ENCODE measurements around the gene HEXA. TPM values are rescaled to one million over a fixed set of nuclear protein-coding genes. Genes with fewer than 3 reads are reported as not detected.

The HEXA gene
- total RNA-seq, 1 donor from 2014 or later: 91.3 TPM

- no peak overlapping the region for H3K27ac Mint-ChIP-seq
- H3K4me3 Mint-ChIP-seq: no peak overlapping the region
- no peak for DNase-seq (ENCODE audit: extremely low spot score, unreplicated experiment)
- no peak for TF ChIP-seq CTCF (conservative IDR thresholded peaks at IDR 0.05)
- peaks cover 17% of the 10 kb centered on the region for H3K4me1 Mint-ChIP-seq (ENCODE audit: unreplicated experiment)
- no peaks in the 10 kb centered on the region for H3K9me3 Mint-ChIP-seq
- H3K27me3 Mint-ChIP-seq: no peaks in the 10 kb centered on the region
- H3K36me3 Mint-ChIP-seq: peaks cover 9% of the 10 kb centered on the region
Observed at GRCh38 chr15:72369964-72370363, 5.8 kb downstream of the HEXA start.

- TF ChIP-seq CTCF (conservative IDR thresholded peaks at IDR 0.05): no peak
- DNase-seq (ENCODE audit: extremely low spot score, unreplicated experiment): no peak
- H3K4me1 Mint-ChIP-seq (ENCODE audit: unreplicated experiment): peaks cover 6% of the 10 kb centered on the region
- no peak overlapping the region for H3K27ac Mint-ChIP-seq
- H3K27me3 Mint-ChIP-seq: no peaks in the 10 kb centered on the region
- H3K9me3 Mint-ChIP-seq: no peaks in the 10 kb centered on the region
- no peak overlapping the region for H3K4me3 Mint-ChIP-seq
- H3K36me3 Mint-ChIP-seq: peaks cover 9% of the 10 kb centered on the region
Observed at GRCh38 chr15:72368899-72369298, 6.9 kb downstream of the HEXA start.

GRCh38 chr15:72368325-72368724 lies 7.5 kb downstream of the HEXA start:
- Mint-ChIP-seq H3K27me3 (no peaks in the 10 kb centered on the region), H3K36me3 (peaks cover 9% of the 10 kb centered on the region), H3K4me3 (no peak overlapping the region), H3K4me1 (ENCODE audit: unreplicated experiment) (peaks cover 3% of the 10 kb centered on the region), H3K27ac (no peak overlapping the region), H3K9me3 (no peaks in the 10 kb centered on the region)
- no peak for DNase-seq (ENCODE audit: extremely low spot score, unreplicated experiment)
- no peak for TF ChIP-seq CTCF (conservative IDR thresholded peaks at IDR 0.05)

GRCh38 chr15:72365844-72366243 lies 10.0 kb downstream of the HEXA start:
- TF ChIP-seq CTCF (conservative IDR thresholded peaks at IDR 0.05): no peak
- H3K27me3 Mint-ChIP-seq: no peaks in the 10 kb centered on the region
- H3K9me3 Mint-ChIP-seq: no peaks in the 10 kb centered on the region
- no peak for DNase-seq (ENCODE audit: extremely low spot score, unreplicated experiment)
- no peaks in the 10 kb centered on the region for H3K4me1 Mint-ChIP-seq (ENCODE audit: unreplicated experiment)
- no peak overlapping the region for H3K4me3 Mint-ChIP-seq
- peaks cover 9% of the 10 kb centered on the region for H3K36me3 Mint-ChIP-seq
- no peak overlapping the region for H3K27ac Mint-ChIP-seq

- H3K9me3 Mint-ChIP-seq: no peaks in the 10 kb centered on the region
- H3K27ac Mint-ChIP-seq: no peak overlapping the region
- no peak for TF ChIP-seq CTCF (conservative IDR thresholded peaks at IDR 0.05)
- no peak overlapping the region for H3K4me3 Mint-ChIP-seq
- H3K4me1 Mint-ChIP-seq (ENCODE audit: unreplicated experiment): no peaks in the 10 kb centered on the region
- peaks cover 4% of the 10 kb centered on the region for H3K36me3 Mint-ChIP-seq
- DNase-seq (ENCODE audit: extremely low spot score, unreplicated experiment): no peak
- H3K27me3 Mint-ChIP-seq: no peaks in the 10 kb centered on the region
Observed at GRCh38 chr15:72361176-72361575, 14.6 kb downstream of the HEXA start.

- Mint-ChIP-seq H3K4me1 (ENCODE audit: unreplicated experiment) (no peaks in the 10 kb centered on the region), H3K36me3 (no peaks in the 10 kb centered on the region), H3K4me3 (peak overlapping the region; percentile 14), H3K27me3 (no peaks in the 10 kb centered on the region), H3K9me3 (no peaks in the 10 kb centered on the region), H3K27ac (peak overlapping the region; percentile 44)
- no peak for TF ChIP-seq CTCF (conservative IDR thresholded peaks at IDR 0.05)
- DNase-seq (ENCODE audit: extremely low spot score, unreplicated experiment): no peak
Observed at GRCh38 chr15:72358650-72359171, 17.1 kb downstream of the HEXA start.
